ENCODE measurements around the gene FAM107B. TPM values are rescaled to one million over a fixed set of nuclear protein-coding genes. Genes with fewer than 3 reads are reported as not detected.

The FAM107B gene
- total and polyA plus RNA-seq, 2 of the 8 experiments (the other 6 are each of a cell fraction or from before 2014, with no cell fraction given): 7.5 to 28.1 TPM

GRCh38 chr10:14560274-14560673, 214.4 kb downstream of the FAM107B start:
- no peak overlapping the region for H2AFZ ChIP-seq (ENCODE audit: low read length)
- H3K79me1 ChIP-seq (ENCODE audit: low read depth, low read length): peaks cover 3% of the 10 kb centered on the region
- H3K4me2 ChIP-seq (ENCODE audit: insufficient read depth in 1 of 2, low read depth in 2 of 2, low read length in 2 of 2): no peak overlapping the region
- no peak overlapping the region for H3K56ac ChIP-seq (replicated peaks; ENCODE audit: insufficient read length, low read depth, low read length)
- H3K9ac ChIP-seq (replicated peaks in 1 of 4; ENCODE audit: extremely low read depth in 1 of 4, low read depth in 3 of 4, low read length in 3 of 4): no peak overlapping the region
- no peaks in the 10 kb centered on the region; the same call in 1 of the 2 replicates for H3K23me2 ChIP-seq (ENCODE audit: low read depth, low read length)
- H3K27ac ChIP-seq (ENCODE audit: low read depth, low read length): no peak overlapping the region
- no peaks in the 10 kb centered on the region for H3K9me3 ChIP-seq (ENCODE audit: insufficient read depth in 2 of 2, low read depth in 1 of 2, low read length in 1 of 2)
- no peak overlapping the region for H2BK12ac ChIP-seq (ENCODE audit: low read depth, low read length)
- peaks cover 0 to 4% of the 10 kb centered on the region in 2 experiments; a peak in 2 of 4 replicates for H3K79me2 ChIP-seq (ENCODE audit: control insufficient read depth in 1 of 2, insufficient read depth in 2 of 2, low read length in 2 of 2)
- DNase-seq (ENCODE audit: low read depth in 1 of 2, low spot score in 2 of 2): no peak
- peak; percentile 13 for FAIRE-seq
- ChIA-PET CTCF (ENCODE audit: partially characterized antibody) (interaction anchor here (0.8 to 10.4 kb wide), 6 partner anchors 9 to 403 kb away, joined by 3 to 156 read pairs (median 6); no protein-coding TSS in a partner anchor), POLR2A (ENCODE audit: partially characterized antibody) (no interaction called here)
- no peak overlapping the region for H3K4ac ChIP-seq (replicated peaks; ENCODE audit: insufficient read length, low read depth, low read length)
- no peak overlapping the region for H2AK5ac ChIP-seq (ENCODE audit: low read depth, low read length)
- H3K23ac ChIP-seq (ENCODE audit: insufficient read length): no peak overlapping the region
- no peak overlapping the region for H2BK15ac ChIP-seq (ENCODE audit: low read length)
- H3K14ac ChIP-seq (ENCODE audit: insufficient read length): no peak overlapping the region
- no peaks in the 10 kb centered on the region for H3K36me3 ChIP-seq (ENCODE audit: control insufficient read depth in 2 of 4, insufficient read depth in 4 of 4, low read length in 3 of 4)
- no peak overlapping the region for H4K5ac ChIP-seq (ENCODE audit: insufficient read length, low read depth, low read length)
- no peak overlapping the region for H2BK20ac ChIP-seq (ENCODE audit: low read length)
- H2BK5ac ChIP-seq (ENCODE audit: low read depth, low read length): no peak overlapping the region
- WGBS, 2 experiments (ENCODE audit: extremely low coverage in 1 of 2, insufficient coverage in 1 of 2, insufficient read length in 1 of 2, insufficient replicate concordance in 2 of 2, low coverage in 1 of 2, low lambda C conversion rate in 2 of 2, missing lambda C conversion rate in 1 of 2): 79% methylated on average over 9 of the region's 9 CpGs; no CpG with 5 or more reads in 1 of the 2 experiments
- H4K91ac ChIP-seq (replicated peaks; ENCODE audit: insufficient read length, low read length): no peak overlapping the region
- H3K18ac ChIP-seq (ENCODE audit: extremely low read depth, low read length): no peak overlapping the region
- H3K4me1 ChIP-seq (replicated peaks in 1 of 4; ENCODE audit: control insufficient read depth in 3 of 4, insufficient read depth in 4 of 4, low read length in 3 of 4): peaks cover 0 to 13% (median 9%) of the 10 kb centered on the region in 4 experiments; a peak in 5 of 7 replicates
- no peak overlapping the region for H2BK120ac ChIP-seq (replicated peaks; ENCODE audit: low read depth, low read length)
- H3K4me3 ChIP-seq (ENCODE audit: extremely low read depth in 1 of 4, insufficient read depth in 2 of 4, low read depth in 3 of 4, low read length in 4 of 4): no peak overlapping the region
- peaks cover 0 to 8% of the 10 kb centered on the region in 2 experiments for H4K20me1 ChIP-seq (replicated peaks in 1 of 2; ENCODE audit: control insufficient read depth in 1 of 2, insufficient read depth in 2 of 2, low read length in 2 of 2)
- H3K27me3 ChIP-seq (replicated peaks in 1 of 4; ENCODE audit: control insufficient read depth in 3 of 4, extremely low read depth in 1 of 4, insufficient read depth in 3 of 4, low read length in 3 of 4): no peaks in the 10 kb centered on the region
- no peak overlapping the region for H4K8ac ChIP-seq (ENCODE audit: extremely low read depth, insufficient read depth, low read length)
- TF ChIP-seq SP1 (IDR thresholded peaks at IDR 0.05; ENCODE audit: low read depth, low read length) (no peak), SIRT6 (IDR thresholded peaks at IDR 0.05; ENCODE audit: low read length) (no peak), RXRA (IDR thresholded peaks at IDR 0.05; ENCODE audit: insufficient read depth, low read depth, low read length) (no peak), RFX5 (IDR thresholded peaks at IDR 0.05; ENCODE audit: borderline replicate concordance, low read depth, low read length) (no peak), E2F6 (IDR thresholded peaks at IDR 0.05) (peak; percentile 91), ATF3 (IDR thresholded peaks at IDR 0.05; ENCODE audit: insufficient read depth, low read depth, low read length) (no peak), SAP30 (IDR thresholded peaks at IDR 0.05; ENCODE audit: insufficient read depth, insufficient replicate concordance, low read length) (no peak), CTBP2 (IDR thresholded peaks at IDR 0.05; ENCODE audit: borderline replicate concordance, insufficient read depth, insufficient read length, low read length) (no peak), GABPA (IDR thresholded peaks at IDR 0.05; ENCODE audit: borderline replicate concordance, insufficient read depth, low read length) (no peak), SP2 (IDR thresholded peaks at IDR 0.05; ENCODE audit: low read length) (no peak), CBX5 (IDR thresholded peaks at IDR 0.05; ENCODE audit: low read depth, low read length) (no peak), RAD21 (IDR thresholded peaks at IDR 0.05 in 1 of 2, conservative IDR thresholded peaks at IDR 0.05 in 1 of 2; ENCODE audit: low read depth in 2 of 2, low read length in 2 of 2) (peak; percentile 44 to 56)

Measured in H1 (cell line).